Lower leg skin (tissue), 3 donors: Measurements from ENCODE around the gene KRT3.

Experiments
- CTCF ChIP-seq, 3 donors: fragments of 450-650 bp; IDR thresholded peaks; one replicate each; pipeline ENCODE4 v1.5.1; 2016; ENCODE audit warnings: antibody characterized with exemption in 3 of 3, mild to moderate bottlenecking in 3 of 3, moderate library complexity in 2 of 3
- POLR2A ChIP-seq, 2 donors: fragments of 450-650 bp; IDR thresholded peaks; one replicate each; pipeline ENCODE4 v1.6.1; 2016 to 2017; ENCODE audit warnings: antibody characterized with exemption in 2 of 2, mild to moderate bottlenecking in 1 of 2, moderate library complexity in 1 of 2

- TF ChIP-seq POLR2A (IDR thresholded peaks at IDR 0.05) (no peak), CTCF (IDR thresholded peaks at IDR 0.05) (no peak)
Observed at GRCh38 chr12:52745554-52745953, 50.4 kb downstream of the KRT3 start.
